ENCODE results near the gene PPP1R15B. TPM values are rescaled to one million over a fixed set of nuclear protein-coding genes. Genes with fewer than 3 reads are reported as not detected.

The PPP1R15B gene
- polyA plus RNA-seq, 1 donor (not counting 4 experiments of a cell fraction or from before 2014, with no cell fraction given), result 19.1 TPM

- Histone ChIP-seq H3K9ac (ENCODE audit: control insufficient read depth, extremely low read depth, insufficient read depth, low read length) (no peak overlapping the region), H3K27ac (ENCODE audit: control insufficient read depth, insufficient read depth, low read length) (no peak overlapping the region), H3K4me2 (ENCODE audit: control insufficient read depth, extremely low read depth, insufficient read depth, low read depth, low read length) (no peak overlapping the region), H3K36me3 (ENCODE audit: control insufficient read depth in 2 of 2, extremely low read depth in 1 of 2, insufficient read depth in 2 of 2, low read length in 2 of 2) (no peaks in the 10 kb centered on the region), H3K9me1 (ENCODE audit: control insufficient read depth, extremely low read depth, insufficient read depth, low read length) (no peaks in the 10 kb centered on the region), H4K20me1 (ENCODE audit: control insufficient read depth, extremely low read depth, insufficient read depth, low read length) (no peaks in the 10 kb centered on the region), H3K9me3 (ENCODE audit: control insufficient read depth, low read depth, low read length) (no peaks in the 10 kb centered on the region), H3K79me2 (ENCODE audit: control insufficient read depth, insufficient read depth, low read length) (no peaks in the 10 kb centered on the region), H3K4me1 (ENCODE audit: control insufficient read depth, extremely low read depth, insufficient read depth, low read length) (no peaks in the 10 kb centered on the region), H3K4me3 (ENCODE audit: control insufficient read depth in 2 of 3, extremely low read depth in 1 of 3, insufficient read depth in 2 of 3, low read depth in 1 of 3, low read length in 3 of 3) (no peak overlapping the region), H2AFZ (ENCODE audit: control insufficient read depth, low read length) (no peak overlapping the region), H3K27me3 (ENCODE audit: control insufficient read depth, extremely low read depth, insufficient read depth, low read length) (no peaks in the 10 kb centered on the region)
- dilution Hi-C loops (cut with MboI; ENCODE audit: extremely low pct_ligation_motif_present, low sequenced_read_pairs), result no loop called here
- FAIRE-seq, result no peak
- TF ChIP-seq EZH2 (IDR thresholded peaks at IDR 0.05; ENCODE audit: low read length), result no peak
- TF ChIP-seq CTCF (optimal IDR thresholded peaks at IDR 0.05 in 1 of 3, IDR thresholded peaks at IDR 0.05 in 1 of 3, conservative IDR thresholded peaks at IDR 0.05 in 1 of 3; ENCODE audit: extremely low read depth in 1 of 3, insufficient read depth in 2 of 3, low read length in 3 of 3), result no peak
- DNase-seq (ENCODE audit: low read depth, low spot score), result no peak
Observed at GRCh38 chr1:204390751-204391466, 20.7 kb downstream of the PPP1R15B start.

GRCh38 chr1:204385727-204386126, 25.9 kb downstream of the PPP1R15B start:
- Histone ChIP-seq H3K36me3 (ENCODE audit: control insufficient read depth in 2 of 2, extremely low read depth in 1 of 2, insufficient read depth in 2 of 2, low read length in 2 of 2) (no peaks in the 10 kb centered on the region), H3K79me2 (ENCODE audit: control insufficient read depth, insufficient read depth, low read length) (no peaks in the 10 kb centered on the region), H3K9ac (ENCODE audit: control insufficient read depth, extremely low read depth, insufficient read depth, low read length) (no peak overlapping the region), H3K4me3 (ENCODE audit: control insufficient read depth in 2 of 3, extremely low read depth in 1 of 3, insufficient read depth in 2 of 3, low read depth in 1 of 3, low read length in 3 of 3) (no peak overlapping the region), H4K20me1 (ENCODE audit: control insufficient read depth, extremely low read depth, insufficient read depth, low read length) (no peaks in the 10 kb centered on the region), H3K4me2 (ENCODE audit: control insufficient read depth, extremely low read depth, insufficient read depth, low read depth, low read length) (no peak overlapping the region), H3K27me3 (ENCODE audit: control insufficient read depth, extremely low read depth, insufficient read depth, low read length) (no peaks in the 10 kb centered on the region), H2AFZ (ENCODE audit: control insufficient read depth, low read length) (no peak overlapping the region), H3K9me1 (ENCODE audit: control insufficient read depth, extremely low read depth, insufficient read depth, low read length) (no peaks in the 10 kb centered on the region), H3K4me1 (ENCODE audit: control insufficient read depth, extremely low read depth, insufficient read depth, low read length) (peaks cover 11% of the 10 kb centered on the region), H3K27ac (ENCODE audit: control insufficient read depth, insufficient read depth, low read length) (no peak overlapping the region), H3K9me3 (ENCODE audit: control insufficient read depth, low read depth, low read length) (no peaks in the 10 kb centered on the region)
- dilution Hi-C loops (cut with MboI; ENCODE audit: extremely low pct_ligation_motif_present, low sequenced_read_pairs), result no loop called here
- DNase-seq (ENCODE audit: low read depth, low spot score) (no peak), FAIRE-seq (no peak)
- TF ChIP-seq CTCF (optimal IDR thresholded peaks at IDR 0.05 in 1 of 3, IDR thresholded peaks at IDR 0.05 in 1 of 3, conservative IDR thresholded peaks at IDR 0.05 in 1 of 3; ENCODE audit: extremely low read depth in 1 of 3, insufficient read depth in 2 of 3, low read length in 3 of 3) (no peak), EZH2 (IDR thresholded peaks at IDR 0.05; ENCODE audit: low read length) (no peak)
